Measurements from ENCODE around the gene AUTS2. TPM values are rescaled to one million over a fixed set of nuclear protein-coding genes. Genes with fewer than 3 reads are reported as not detected.

Gene AUTS2
- total RNA-seq, 5 donors from 2014 or later (not counting 1 experiment from before 2014, with no cell fraction given) = 10.6 to 66.2 (median 37.6) TPM

DNA sequence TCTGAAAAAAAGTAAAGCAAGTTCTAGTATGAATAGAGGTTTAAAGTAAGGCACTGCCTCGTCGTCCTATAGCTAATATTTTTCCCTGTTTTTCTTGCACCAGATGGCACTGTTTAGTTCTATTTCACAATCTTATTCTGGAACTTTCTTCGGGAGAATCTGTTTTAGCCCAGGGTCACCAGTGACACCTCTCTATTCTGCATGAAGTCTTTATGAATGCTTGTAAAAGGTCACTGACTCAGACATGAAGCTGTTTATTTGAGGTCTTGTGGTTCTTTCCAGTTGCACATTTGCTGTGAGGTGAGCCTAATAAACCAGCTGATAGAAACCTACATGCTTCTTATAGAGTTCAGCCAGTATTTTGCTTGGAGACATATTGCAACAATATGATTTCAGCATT lies 444.3 kb downstream of the AUTS2 start:
- ATAC-seq (replicated peaks in 1 of 4) (no peak), DNase-seq (no peak)
- Mint-ChIP-seq H3K27ac (no peak overlapping the region), H3K4me1 (no peaks in the 10 kb centered on the region), H3K4me3 (no peak overlapping the region), H3K36me3 (no peaks in the 10 kb centered on the region), H3K27me3 (no peaks in the 10 kb centered on the region), H3K9me3 (no peaks in the 10 kb centered on the region)
- POLR2A ChIA-PET = no interaction called here
- Histone ChIP-seq H3K27me3 (replicated peaks in 1 of 2; ENCODE audit: control insufficient read depth in 2 of 2, extremely low read depth in 1 of 2, insufficient read depth in 2 of 2, low read length in 1 of 2) (no peaks in the 10 kb centered on the region), H3K4me3 (ENCODE audit: control insufficient read depth in 1 of 2, extremely low read depth in 1 of 2, low read length in 1 of 2) (no peak overlapping the region), H3K27ac (ENCODE audit: low read length) (no peak overlapping the region), H3K9me3 (no peaks in the 10 kb centered on the region), H3K4me1 (ENCODE audit: control insufficient read depth in 1 of 2, extremely low read depth in 1 of 2, insufficient read depth in 2 of 2, low read length in 2 of 2) (no peaks in the 10 kb centered on the region), H3K36me3 (ENCODE audit: control insufficient read depth in 2 of 2, extremely low read depth in 1 of 2, insufficient read depth in 1 of 2, low read length in 1 of 2) (no peaks in the 10 kb centered on the region)
- no CpG with 5 or more reads among the region's 3 CpGs for WGBS (ENCODE audit: insufficient coverage)
- CTCF ChIA-PET = interaction anchor here in 1 of 2 donors (0.5 kb wide), 1 partner anchor 736 kb away, joined by 3 read pairs; no protein-coding TSS in a partner anchor

DNA sequence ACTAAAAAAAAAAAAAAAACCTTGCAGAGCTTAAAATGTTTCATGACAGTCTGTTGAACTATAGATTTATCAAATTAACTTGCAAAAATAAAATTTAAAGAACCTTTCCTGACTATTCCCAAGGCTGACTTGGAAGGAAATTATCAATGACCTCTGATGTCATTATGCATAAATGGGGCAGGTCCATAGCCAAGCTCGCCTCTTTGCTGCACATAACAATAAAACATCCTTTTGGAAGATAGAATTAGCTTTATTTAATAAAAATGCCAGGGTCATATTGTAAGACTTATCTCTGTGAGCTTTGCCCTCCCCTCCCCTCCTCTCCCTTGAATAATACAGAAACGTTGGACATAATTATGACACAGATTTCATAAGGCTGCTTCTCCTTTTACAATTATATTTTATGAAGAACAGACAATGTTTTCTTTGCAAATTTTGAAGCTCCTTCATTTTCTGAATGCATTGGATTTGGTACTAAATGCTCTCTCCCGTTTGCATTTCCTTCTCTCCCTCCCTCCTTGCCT lies 444.8 kb downstream of the AUTS2 start:
- H3K27me3 ChIP-seq (replicated peaks in 1 of 2; ENCODE audit: control insufficient read depth in 2 of 2, extremely low read depth in 1 of 2, insufficient read depth in 2 of 2, low read length in 1 of 2) = no peaks in the 10 kb centered on the region
- Mint-ChIP-seq H3K27me3 (peaks cover 0 to 1% of the 10 kb centered on the region in 2 donors), H3K36me3 (no peaks in the 10 kb centered on the region), H3K27ac (no peak overlapping the region), H3K4me3 (no peak overlapping the region), H3K9me3 (no peaks in the 10 kb centered on the region), H3K4me1 (no peaks in the 10 kb centered on the region)
- DNase-seq (no peak), ATAC-seq (replicated peaks in 1 of 4) (no peak)
- POLR2A ChIA-PET = no interaction called here
- no peak overlapping the region for H3K27ac ChIP-seq (ENCODE audit: low read length)
- H3K9me3 ChIP-seq = no peaks in the 10 kb centered on the region
- no peaks in the 10 kb centered on the region for H3K4me1 ChIP-seq (ENCODE audit: control insufficient read depth in 1 of 2, extremely low read depth in 1 of 2, insufficient read depth in 2 of 2, low read length in 2 of 2)
- no peaks in the 10 kb centered on the region for H3K36me3 ChIP-seq (ENCODE audit: control insufficient read depth in 2 of 2, extremely low read depth in 1 of 2, insufficient read depth in 1 of 2, low read length in 1 of 2)
- no peak overlapping the region for H3K4me3 ChIP-seq (ENCODE audit: control insufficient read depth in 1 of 2, extremely low read depth in 1 of 2, low read length in 1 of 2)
- CTCF ChIA-PET = interaction anchor here (0.5 to 0.7 kb wide), 5 partner anchors 21 to 767 kb away, joined by 3 to 7 read pairs (median 4); no protein-coding TSS in a partner anchor
- whole genome bisulfite sequencing (ENCODE audit: insufficient coverage) = 63% methylated on average over 1 of the region's 3 CpGs

- Mint-ChIP-seq H3K4me1 (no peaks in the 10 kb centered on the region), H3K27me3 (peaks cover 0 to 3% of the 10 kb centered on the region in 2 donors), H3K27ac (no peak overlapping the region), H3K4me3 (no peak overlapping the region), H3K36me3 (no peaks in the 10 kb centered on the region), H3K9me3 (no peaks in the 10 kb centered on the region)
- Histone ChIP-seq H3K4me1 (ENCODE audit: control insufficient read depth in 1 of 2, extremely low read depth in 1 of 2, insufficient read depth in 2 of 2, low read length in 2 of 2) (no peaks in the 10 kb centered on the region), H3K4me3 (ENCODE audit: control insufficient read depth in 1 of 2, extremely low read depth in 1 of 2, low read length in 1 of 2) (no peak overlapping the region), H3K36me3 (ENCODE audit: control insufficient read depth in 2 of 2, extremely low read depth in 1 of 2, insufficient read depth in 1 of 2, low read length in 1 of 2) (no peaks in the 10 kb centered on the region), H3K27ac (ENCODE audit: low read length) (no peak overlapping the region), H3K9me3 (no peaks in the 10 kb centered on the region), H3K27me3 (replicated peaks in 1 of 2; ENCODE audit: control insufficient read depth in 2 of 2, extremely low read depth in 1 of 2, insufficient read depth in 2 of 2, low read length in 1 of 2) (no peaks in the 10 kb centered on the region)
- POLR2A ChIA-PET = no interaction called here
- no CpG with 5 or more reads among the region's 1 CpG for WGBS (ENCODE audit: insufficient coverage)
- CTCF ChIA-PET = no interaction called here
- DNase-seq (no peak), ATAC-seq (replicated peaks in 1 of 4) (no peak)
Observed at GRCh38 chr7:70044064-70044463, 445.8 kb downstream of the AUTS2 start.

DNA sequence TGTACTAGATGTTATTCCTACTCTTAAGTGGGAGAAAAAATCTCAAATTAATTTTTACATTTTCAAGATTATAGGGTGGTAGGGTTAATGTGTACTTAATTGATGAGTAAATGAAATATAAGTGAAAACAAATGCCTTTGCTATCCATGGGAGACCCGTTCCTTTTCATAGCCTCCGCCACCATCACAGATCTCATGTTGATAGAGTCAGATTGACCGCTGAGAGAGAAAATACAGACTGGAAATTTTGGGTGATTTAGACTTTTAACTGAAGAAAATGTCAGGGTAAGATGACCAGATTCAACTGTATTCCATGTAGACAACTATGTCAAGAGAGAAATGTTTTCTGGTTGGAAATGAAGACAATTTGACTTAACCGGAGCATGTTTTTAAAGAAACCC lies 446.2 kb downstream of the AUTS2 start:
- ChIA-PET POLR2A (no interaction called here), CTCF (no interaction called here)
- Mint-ChIP-seq H3K36me3 (no peaks in the 10 kb centered on the region), H3K4me3 (no peak overlapping the region), H3K9me3 (no peaks in the 10 kb centered on the region), H3K27me3 (peaks cover 0 to 3% of the 10 kb centered on the region in 2 donors), H3K27ac (no peak overlapping the region), H3K4me1 (no peaks in the 10 kb centered on the region)
- Histone ChIP-seq H3K9me3 (no peaks in the 10 kb centered on the region), H3K27me3 (replicated peaks in 1 of 2; ENCODE audit: control insufficient read depth in 2 of 2, extremely low read depth in 1 of 2, insufficient read depth in 2 of 2, low read length in 1 of 2) (no peaks in the 10 kb centered on the region), H3K27ac (ENCODE audit: low read length) (no peak overlapping the region), H3K36me3 (ENCODE audit: control insufficient read depth in 2 of 2, extremely low read depth in 1 of 2, insufficient read depth in 1 of 2, low read length in 1 of 2) (no peaks in the 10 kb centered on the region), H3K4me3 (ENCODE audit: control insufficient read depth in 1 of 2, extremely low read depth in 1 of 2, low read length in 1 of 2) (no peak overlapping the region), H3K4me1 (ENCODE audit: control insufficient read depth in 1 of 2, extremely low read depth in 1 of 2, insufficient read depth in 2 of 2, low read length in 2 of 2) (no peaks in the 10 kb centered on the region)
- no peak for ATAC-seq (replicated peaks in 1 of 4)
- DNase-seq = no peak
- WGBS (ENCODE audit: insufficient coverage) = no CpG with 5 or more reads among the region's 4 CpGs

DNA sequence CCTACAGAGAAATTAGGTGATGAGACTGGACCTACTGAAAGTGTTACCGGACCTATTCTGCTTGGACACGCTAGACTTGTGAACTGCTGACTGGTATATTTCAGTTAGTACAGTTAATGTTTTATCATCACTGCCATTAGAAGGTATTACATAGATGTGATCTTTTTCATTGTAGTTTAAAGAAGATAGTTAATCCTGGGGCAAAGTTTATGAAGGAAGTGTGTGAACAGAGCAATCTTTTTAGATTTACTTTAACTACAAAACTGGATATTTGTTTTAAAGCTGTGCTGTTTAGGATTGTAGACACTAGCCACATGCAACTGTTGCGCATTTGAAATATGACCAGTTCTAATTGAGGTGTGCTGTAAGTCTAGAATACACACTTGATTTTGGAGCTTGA lies 446.7 kb downstream of the AUTS2 start:
- Mint-ChIP-seq H3K27me3 (peaks cover 0 to 3% of the 10 kb centered on the region in 2 donors), H3K4me3 (no peak overlapping the region), H3K36me3 (no peaks in the 10 kb centered on the region), H3K4me1 (no peaks in the 10 kb centered on the region), H3K27ac (no peak overlapping the region), H3K9me3 (no peaks in the 10 kb centered on the region)
- ChIA-PET POLR2A (no interaction called here), CTCF (interaction anchor here in 1 of 2 donors (0.5 kb wide), 1 partner anchor 1978 kb away, joined by 4 read pairs; no protein-coding TSS in a partner anchor)
- Histone ChIP-seq H3K36me3 (ENCODE audit: control insufficient read depth in 2 of 2, extremely low read depth in 1 of 2, insufficient read depth in 1 of 2, low read length in 1 of 2) (no peaks in the 10 kb centered on the region), H3K4me1 (ENCODE audit: control insufficient read depth in 1 of 2, extremely low read depth in 1 of 2, insufficient read depth in 2 of 2, low read length in 2 of 2) (no peaks in the 10 kb centered on the region), H3K27ac (ENCODE audit: low read length) (no peak overlapping the region), H3K4me3 (ENCODE audit: control insufficient read depth in 1 of 2, extremely low read depth in 1 of 2, low read length in 1 of 2) (no peak overlapping the region), H3K9me3 (no peaks in the 10 kb centered on the region), H3K27me3 (replicated peaks in 1 of 2; ENCODE audit: control insufficient read depth in 2 of 2, extremely low read depth in 1 of 2, insufficient read depth in 2 of 2, low read length in 1 of 2) (no peaks in the 10 kb centered on the region)
- ATAC-seq (replicated peaks in 1 of 4) = no peak
- no peak for DNase-seq
- 100% methylated on average over 1 of the region's 3 CpGs for WGBS (ENCODE audit: insufficient coverage)

DNA sequence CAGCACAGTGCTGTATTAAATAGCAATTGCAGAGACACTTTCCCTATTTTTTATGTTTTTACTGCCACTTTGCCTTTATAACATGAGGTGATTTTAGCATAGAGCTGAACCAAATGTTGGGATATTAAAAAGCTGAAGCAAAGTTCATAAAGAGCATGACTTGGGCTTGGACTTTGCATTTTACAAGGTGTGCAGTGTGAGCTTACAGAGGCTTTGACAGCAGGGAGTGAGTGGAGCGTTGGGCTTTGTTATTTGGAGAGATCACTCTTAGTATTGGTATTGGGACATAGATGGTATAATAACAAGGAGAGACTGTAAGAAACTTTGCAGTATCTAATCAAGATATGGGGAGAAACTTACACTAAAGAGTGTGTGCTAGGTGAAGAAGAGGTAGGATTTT lies 449.1 kb downstream of the AUTS2 start:
- CTCF ChIA-PET = no interaction called here
- ATAC-seq (replicated peaks in 1 of 4) (no peak), DNase-seq (no peak)
- no peaks in the 10 kb centered on the region for H3K36me3 ChIP-seq (ENCODE audit: control insufficient read depth in 2 of 2, extremely low read depth in 1 of 2, insufficient read depth in 1 of 2, low read length in 1 of 2)
- no peaks in the 10 kb centered on the region for H3K27me3 ChIP-seq (replicated peaks in 1 of 2; ENCODE audit: control insufficient read depth in 2 of 2, extremely low read depth in 1 of 2, insufficient read depth in 2 of 2, low read length in 1 of 2)
- POLR2A ChIA-PET = no interaction called here
- H3K4me1 ChIP-seq (ENCODE audit: control insufficient read depth in 1 of 2, extremely low read depth in 1 of 2, insufficient read depth in 2 of 2, low read length in 2 of 2) = no peaks in the 10 kb centered on the region
- Mint-ChIP-seq H3K9me3 (no peaks in the 10 kb centered on the region), H3K27me3 (peaks cover 0 to 3% of the 10 kb centered on the region in 2 donors), H3K4me1 (no peaks in the 10 kb centered on the region), H3K27ac (no peak overlapping the region), H3K4me3 (no peak overlapping the region), H3K36me3 (no peaks in the 10 kb centered on the region)
- H3K4me3 ChIP-seq (ENCODE audit: control insufficient read depth in 1 of 2, extremely low read depth in 1 of 2, low read length in 1 of 2) = no peak overlapping the region
- WGBS (ENCODE audit: insufficient coverage) = 100% methylated on average over 1 of the region's 1 CpG
- no peaks in the 10 kb centered on the region for H3K9me3 ChIP-seq
- no peak overlapping the region for H3K27ac ChIP-seq (ENCODE audit: low read length)

Measured in T-cell (primary cell).